Skeletal muscle tissue (tissue), 4 donors: ENCODE results near the gene MYO1D. TPM values are rescaled to one million over a fixed set of nuclear protein-coding genes. Genes with fewer than 3 reads are reported as not detected.
A peak's percentile ranks its signal among the peaks of the same experiment; 100 is the strongest.

Experiments used
- H3K27ac ChIP-seq: one replicate; pipeline ENCODE4 v1.7.0; 2013; ENCODE audit warnings: mild to moderate bottlenecking, low read depth, low read length, inconsistent platforms
- H3K27me3 ChIP-seq, 3 donors: one replicate each; pipeline ENCODE4 v1.7.0; 2013; ENCODE audit warnings: low read length in 3 of 3; ENCODE audit not compliant: control insufficient read depth in 3 of 3, insufficient read depth in 3 of 3
- H3K36me3 ChIP-seq, 3 donors: one replicate each; pipeline ENCODE4 v1.7.0; 2013; ENCODE audit warnings: low read length in 3 of 3; ENCODE audit not compliant: control insufficient read depth in 3 of 3, insufficient read depth in 3 of 3
- H3K4me1 ChIP-seq, 3 donors: one replicate each; pipeline ENCODE4 v1.7.0; 2013; ENCODE audit warnings: low read length in 3 of 3, mild to moderate bottlenecking in 3 of 3; ENCODE audit not compliant: control insufficient read depth in 3 of 3, insufficient read depth in 3 of 3
- H3K4me3 ChIP-seq, 3 donors: one replicate each; pipeline ENCODE4 v1.7.0; 2013; ENCODE audit warnings: low read length in 3 of 3
- H3K9ac ChIP-seq, 3 donors: one replicate each; pipeline ENCODE4 v1.7.0; 2013; ENCODE audit warnings: low read length in 3 of 3, mild to moderate bottlenecking in 3 of 3, moderate library complexity in 2 of 3, low read depth in 1 of 3
- H3K9me3 ChIP-seq, 3 donors: one replicate each; pipeline ENCODE4 v1.7.0; 2013; ENCODE audit warnings: low read length in 3 of 3; ENCODE audit not compliant: control insufficient read depth in 3 of 3
- total RNA-seq: library from RNA; depleted of rRNA; stranded (reverse); fragments of >200 nt; gene quantifications from one replicate; pipeline ENCODE4 v1.2.3, GENCODE V29; 2014
- donor health status: Osteomylitis.

The MYO1D gene
- total RNA-seq, 1 donor from 2014 or later = 15.1 TPM

DNA sequence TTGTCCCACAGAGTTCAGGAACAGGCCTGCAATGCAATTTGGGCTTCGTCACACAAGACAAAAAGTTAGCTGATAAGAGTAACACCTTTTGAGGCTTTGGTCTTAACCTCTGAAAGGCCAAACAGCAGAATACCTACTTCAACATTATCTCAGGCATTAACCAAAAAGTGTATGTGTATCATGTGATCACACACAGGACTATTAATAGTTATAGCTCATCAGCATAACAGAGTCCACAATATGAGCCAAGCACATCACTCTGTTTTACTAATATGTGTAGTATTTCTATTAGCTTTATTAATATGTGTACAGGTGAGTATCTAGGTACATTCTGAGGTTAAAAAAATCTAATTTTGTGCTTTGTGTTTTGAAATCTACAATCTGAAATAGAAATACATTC lies 30.8 kb downstream of the MYO1D start:
- Histone ChIP-seq H3K9me3 (no peaks in the 10 kb centered on the region), H3K36me3 (no peaks in the 10 kb centered on the region), H3K4me3 (no peak overlapping the region), H3K4me1 (no peaks in the 10 kb centered on the region), H3K27ac (no peak overlapping the region), H3K27me3 (no peaks in the 10 kb centered on the region), H3K9ac (no peak overlapping the region)

DNA sequence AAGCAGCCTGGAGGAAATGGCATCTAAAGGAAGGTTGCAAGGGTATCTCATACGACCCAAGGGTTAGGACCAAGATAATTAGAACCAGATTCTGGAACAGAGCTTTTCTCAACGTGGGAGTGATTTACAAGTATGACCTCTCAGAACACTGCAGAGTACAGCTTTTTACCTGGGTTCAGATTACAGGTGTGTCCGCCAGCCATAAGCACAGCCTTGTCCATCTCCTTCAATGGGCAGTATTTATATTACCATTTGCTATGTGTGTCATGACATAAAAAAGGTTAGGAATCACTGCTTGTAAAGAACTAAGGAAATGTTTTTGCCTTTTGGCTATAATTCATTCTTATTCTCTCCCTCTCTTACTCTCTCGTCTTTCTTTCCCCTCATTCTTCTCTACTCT lies 36.7 kb downstream of the MYO1D start:
- Histone ChIP-seq H3K4me3 (no peak overlapping the region), H3K9ac (no peak overlapping the region), H3K27ac (no peak overlapping the region), H3K27me3 (no peaks in the 10 kb centered on the region), H3K36me3 (no peaks in the 10 kb centered on the region), H3K4me1 (peaks cover 0 to 3% (median 0%) of the 10 kb centered on the region in 3 donors), H3K9me3 (no peaks in the 10 kb centered on the region)

DNA sequence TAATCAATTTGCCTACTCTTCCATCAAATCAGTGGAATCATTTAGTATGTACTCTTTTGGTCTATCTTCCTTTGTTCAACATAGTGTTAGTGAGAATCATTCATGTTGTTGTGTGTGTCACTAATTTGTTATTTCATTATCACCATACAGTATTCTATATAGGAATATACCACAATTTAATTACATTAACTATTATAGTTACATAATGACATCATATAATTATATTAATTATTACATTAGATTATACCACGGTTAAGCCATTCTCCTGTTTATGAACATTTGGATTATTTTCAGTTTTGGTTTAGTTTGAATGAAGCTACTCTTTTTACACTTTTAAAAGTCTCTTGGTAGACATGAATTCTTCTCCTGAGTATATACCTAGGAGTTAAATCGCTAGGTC lies 40.4 kb downstream of the MYO1D start:
- Histone ChIP-seq H3K4me1 (peaks cover 0 to 3% (median 0%) of the 10 kb centered on the region in 3 donors), H3K27ac (no peak overlapping the region), H3K36me3 (no peaks in the 10 kb centered on the region), H3K27me3 (no peaks in the 10 kb centered on the region), H3K9me3 (no peaks in the 10 kb centered on the region), H3K9ac (no peak overlapping the region), H3K4me3 (no peak overlapping the region)

- H3K27ac ChIP-seq = no peak overlapping the region
- H3K4me3 ChIP-seq = no peak overlapping the region
- H3K27me3 ChIP-seq = no peaks in the 10 kb centered on the region
- H3K4me1 ChIP-seq = peaks cover 0 to 3% (median 0%) of the 10 kb centered on the region in 3 donors
- H3K36me3 ChIP-seq = no peaks in the 10 kb centered on the region
- H3K9me3 ChIP-seq = no peaks in the 10 kb centered on the region
- H3K9ac ChIP-seq = no peak overlapping the region
Measured at GRCh38 chr17:32835291-32835761, 41.6 kb downstream of the MYO1D start.

DNA sequence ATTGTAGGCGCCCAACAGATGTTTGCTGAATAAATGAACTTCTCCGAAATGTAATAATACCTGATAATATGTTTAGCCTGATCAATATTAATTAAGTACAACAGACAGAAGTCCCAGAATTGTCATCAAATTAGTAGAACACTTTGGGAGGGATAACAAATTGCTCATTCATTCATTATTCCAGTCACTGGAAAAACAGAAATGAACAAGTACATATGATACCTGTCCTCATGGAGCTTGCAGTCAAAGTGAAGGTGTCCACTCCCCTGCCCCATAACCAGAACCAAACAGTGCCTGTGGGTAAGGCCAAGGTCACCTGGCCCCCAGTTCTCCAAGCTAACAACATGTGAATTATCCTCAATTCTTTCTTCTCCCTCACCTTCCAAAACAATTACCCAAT lies 42.8 kb downstream of the MYO1D start:
- no peaks in the 10 kb centered on the region for H3K27me3 ChIP-seq
- H3K4me3 ChIP-seq = no peak overlapping the region
- no peak overlapping the region for H3K9ac ChIP-seq
- H3K27ac ChIP-seq = no peak overlapping the region
- H3K4me1 ChIP-seq = no peaks in the 10 kb centered on the region
- H3K36me3 ChIP-seq = no peaks in the 10 kb centered on the region
- no peaks in the 10 kb centered on the region for H3K9me3 ChIP-seq

GRCh38 chr17:32833526-32833925 lies 43.4 kb downstream of the MYO1D start:
- H3K4me1 ChIP-seq = no peaks in the 10 kb centered on the region
- no peaks in the 10 kb centered on the region for H3K27me3 ChIP-seq
- no peaks in the 10 kb centered on the region for H3K36me3 ChIP-seq
- H3K9me3 ChIP-seq = no peaks in the 10 kb centered on the region
- no peak overlapping the region for H3K27ac ChIP-seq
- H3K4me3 ChIP-seq = no peak overlapping the region
- H3K9ac ChIP-seq = no peak overlapping the region

- Histone ChIP-seq H3K36me3 (no peaks in the 10 kb centered on the region), H3K9me3 (no peaks in the 10 kb centered on the region), H3K9ac (no peak overlapping the region)
Measured at GRCh38 chr17:32833076-32833475, 43.8 kb downstream of the MYO1D start.

DNA sequence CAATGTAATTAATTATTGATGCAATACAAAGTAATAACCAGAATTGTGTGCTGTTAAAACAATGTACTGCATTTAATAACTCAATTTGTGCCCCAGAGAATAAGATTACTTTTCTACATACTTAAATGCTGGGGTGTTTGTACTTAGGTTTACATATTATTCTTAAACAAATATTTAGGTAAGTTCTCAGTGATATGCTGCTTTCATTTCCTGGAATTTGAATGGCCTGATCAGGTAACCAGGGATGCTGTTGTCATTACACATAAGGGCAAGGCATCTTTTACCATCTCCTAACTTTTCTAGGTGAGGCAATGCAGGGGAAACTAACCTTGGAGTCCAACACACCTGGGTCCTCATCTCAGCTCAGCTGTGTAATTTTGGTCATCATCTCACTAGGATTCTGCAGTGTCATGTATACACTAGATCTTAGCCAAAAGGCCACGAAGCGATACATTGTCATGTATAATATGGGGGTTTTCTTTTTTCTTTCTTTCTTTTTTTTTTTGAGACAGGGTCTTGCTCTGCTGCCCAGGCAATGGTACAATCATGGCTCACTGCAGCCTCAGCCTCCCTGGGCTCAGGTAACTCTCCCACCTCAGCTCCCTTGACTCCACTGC lies 45.2 kb downstream of the MYO1D start:
- Histone ChIP-seq H3K9ac (no peak overlapping the region), H3K27ac (no peak overlapping the region), H3K4me1 (no peaks in the 10 kb centered on the region), H3K4me3 (no peak overlapping the region), H3K36me3 (no peaks in the 10 kb centered on the region), H3K27me3 (no peaks in the 10 kb centered on the region), H3K9me3 (no peaks in the 10 kb centered on the region)

More at GRCh38 chr17:32833076-32833475, 43.8 kb downstream of the MYO1D start:
- Histone ChIP-seq H3K4me3 (no peak overlapping the region), H3K27me3 (no peaks in the 10 kb centered on the region), H3K4me1 (no peaks in the 10 kb centered on the region), H3K27ac (no peak overlapping the region)

DNA sequence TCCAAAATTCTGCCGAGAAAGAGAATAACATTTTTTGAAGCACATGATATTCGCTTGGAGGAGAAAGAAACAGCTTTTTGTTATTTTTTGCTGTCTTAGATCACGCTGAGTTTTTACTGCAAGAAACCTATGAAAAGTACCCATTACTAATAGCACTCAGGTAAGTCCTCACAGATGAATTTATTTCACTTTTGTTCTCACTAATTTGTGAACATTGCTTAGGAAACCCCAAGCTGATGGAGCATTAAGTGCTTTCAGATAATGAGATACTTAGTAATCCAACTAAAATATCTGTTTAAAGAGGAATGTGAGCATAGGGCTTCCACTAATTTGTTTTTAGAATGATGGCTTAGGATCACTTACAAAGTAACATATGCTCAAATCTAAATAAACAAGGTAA lies 45.7 kb downstream of the MYO1D start:
- H3K36me3 ChIP-seq = no peaks in the 10 kb centered on the region
- no peak overlapping the region for H3K27ac ChIP-seq
- no peak overlapping the region for H3K4me3 ChIP-seq
- no peaks in the 10 kb centered on the region for H3K9me3 ChIP-seq
- H3K9ac ChIP-seq = no peak overlapping the region
- H3K27me3 ChIP-seq = no peaks in the 10 kb centered on the region
- no peaks in the 10 kb centered on the region for H3K4me1 ChIP-seq

GRCh38 chr17:32828822-32829221 lies 48.1 kb downstream of the MYO1D start:
- H3K27me3 ChIP-seq = no peaks in the 10 kb centered on the region
- H3K4me1 ChIP-seq = no peaks in the 10 kb centered on the region
- no peak overlapping the region for H3K27ac ChIP-seq
- H3K9ac ChIP-seq = no peak overlapping the region
- H3K36me3 ChIP-seq = no peaks in the 10 kb centered on the region
- no peaks in the 10 kb centered on the region for H3K9me3 ChIP-seq
- H3K4me3 ChIP-seq = peak overlapping the region in 1 of 3 donors; percentile 61
